BLaER1 (cell line): Measurements from ENCODE around the gene MAT2A.
"Not testable (repeated sequence)": the region's sequence is repeated elsewhere in the genome, so short reads cannot be mapped to it uniquely, and the experiment has no call there.

ENCODE experiments used
- H3K27ac ChIP-seq: shearing (Covaris generic); formaldehyde crosslinking; 2 replicates; pipeline ENCODE4 v1.8.1; 2022
- H3K27me3 ChIP-seq: shearing (Covaris generic); formaldehyde crosslinking; 2 replicates; pipeline ENCODE4 v1.8.1; 2022
- H3K36me3 ChIP-seq: shearing (Covaris generic); formaldehyde crosslinking; 2 replicates; pipeline ENCODE4 v1.8.1; 2022
- H3K4me1 ChIP-seq: shearing (Covaris generic); formaldehyde crosslinking; 2 replicates; pipeline ENCODE4 v1.8.1; 2022
- H3K4me2 ChIP-seq: shearing (Covaris generic); formaldehyde crosslinking; 2 replicates; pipeline ENCODE4 v1.8.1; 2022
- H3K4me3 ChIP-seq: shearing (Covaris generic); formaldehyde crosslinking; 2 replicates; pipeline ENCODE4 v1.8.1; 2022
- H3K9ac ChIP-seq: shearing (Covaris generic); formaldehyde crosslinking; 2 replicates; pipeline ENCODE4 v1.8.1; 2022
- H3K9me3 ChIP-seq: shearing (Covaris generic); formaldehyde crosslinking; 2 replicates; pipeline ENCODE4 v1.8.1; 2022
- H4K20me1 ChIP-seq: shearing (Covaris generic); formaldehyde crosslinking; 2 replicates; pipeline ENCODE4 v1.8.1; 2022
- Cebpa-rat ChIP-seq: shearing (Covaris generic); IDR thresholded peaks from 2 replicates; pipeline ENCODE4 v1.8.1; 2022

MAT2A gene

GRCh38 chr2:85584857-85585780, 46.2 kb downstream of the MAT2A start:
- no peaks in the 10 kb centered on the region for H3K27me3 ChIP-seq
- H3K27ac ChIP-seq, result peak overlapping the region; percentile 89
- peaks cover 93% of the 10 kb centered on the region for H3K4me1 ChIP-seq
- H4K20me1 ChIP-seq, result peaks cover 6% of the 10 kb centered on the region; the same call in 1 of the 2 replicates
- peak overlapping the region; percentile 99 for H3K4me2 ChIP-seq
- H3K4me3 ChIP-seq, result peak overlapping the region; percentile 75
- no peaks in the 10 kb centered on the region for H3K9me3 ChIP-seq
- peak overlapping the region; percentile 83 for H3K9ac ChIP-seq
- peaks cover under 1% of the 10 kb centered on the region; the same call in 1 of the 2 replicates for H3K36me3 ChIP-seq
- no peak for TF ChIP-seq Cebpa-rat

DNA sequence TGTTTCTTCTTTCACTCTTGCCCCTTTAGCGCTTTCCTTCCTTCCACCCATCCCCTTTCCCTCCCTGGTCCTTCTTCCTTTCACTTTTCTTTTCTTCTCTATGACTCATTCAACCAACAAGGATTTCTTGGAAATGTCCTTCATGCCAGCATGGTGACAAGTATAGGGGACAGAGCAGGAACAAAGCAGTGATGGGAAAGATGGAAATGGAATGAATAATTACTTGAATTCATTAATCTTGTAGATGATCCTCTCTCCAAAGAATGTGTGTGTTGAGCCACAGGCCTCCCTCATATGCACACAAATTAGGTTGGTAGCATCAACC, 46.8 kb downstream of the MAT2A start:
- H3K36me3 ChIP-seq, result peaks cover 5% of the 10 kb centered on the region; the same call in 1 of the 2 replicates
- H4K20me1 ChIP-seq, result peaks cover 10% of the 10 kb centered on the region; the same call in 1 of the 2 replicates
- peak overlapping the region; percentile 99 for H3K4me2 ChIP-seq
- H3K4me1 ChIP-seq, result peaks cover 93% of the 10 kb centered on the region
- H3K27me3 ChIP-seq, result no peaks in the 10 kb centered on the region
- H3K9ac ChIP-seq, result peak overlapping the region; percentile 83
- peak overlapping the region; percentile 75 for H3K4me3 ChIP-seq
- peak overlapping the region; percentile 89 for H3K27ac ChIP-seq
- no peak for TF ChIP-seq Cebpa-rat
- no peaks in the 10 kb centered on the region for H3K9me3 ChIP-seq

- H3K4me2 ChIP-seq, result peak overlapping the region; percentile 99
- no peak overlapping the region for H3K4me3 ChIP-seq
- H3K36me3 ChIP-seq, result peaks cover 28% of the 10 kb centered on the region
- peaks cover 18% of the 10 kb centered on the region; the same call in 1 of the 2 replicates for H4K20me1 ChIP-seq
- no peaks in the 10 kb centered on the region for H3K9me3 ChIP-seq
- H3K4me1 ChIP-seq, result peaks cover 72% of the 10 kb centered on the region
- peak overlapping the region; percentile 49 for H3K9ac ChIP-seq
- no peaks in the 10 kb centered on the region for H3K27me3 ChIP-seq
- TF ChIP-seq Cebpa-rat, result peak; percentile 46; the same call in 1 of the 2 replicates
- H3K27ac ChIP-seq, result peak overlapping the region; percentile 70
Measured at GRCh38 chr2:85588236-85588635, 49.3 kb downstream of the MAT2A start.

- H4K20me1 ChIP-seq, result peaks cover 18% of the 10 kb centered on the region; the same call in 1 of the 2 replicates
- H3K36me3 ChIP-seq, result peaks cover 30% of the 10 kb centered on the region
- peak overlapping the region; percentile 49 for H3K9ac ChIP-seq
- H3K4me1 ChIP-seq, result peaks cover 68% of the 10 kb centered on the region
- H3K4me2 ChIP-seq, result peak overlapping the region; percentile 99
- TF ChIP-seq Cebpa-rat, result no peak
- H3K9me3 ChIP-seq, result no peaks in the 10 kb centered on the region
- H3K4me3 ChIP-seq, result no peak overlapping the region
- peak overlapping the region; percentile 70 for H3K27ac ChIP-seq
- no peaks in the 10 kb centered on the region for H3K27me3 ChIP-seq
Measured at GRCh38 chr2:85588645-85589044, 49.7 kb downstream of the MAT2A start.

- H3K27me3 ChIP-seq, result no peaks in the 10 kb centered on the region
- peak overlapping the region; percentile 49; the same call in 1 of the 2 replicates for H3K9ac ChIP-seq
- H3K4me1 ChIP-seq, result peaks cover 68% of the 10 kb centered on the region
- peaks cover 18% of the 10 kb centered on the region; the same call in 1 of the 2 replicates for H4K20me1 ChIP-seq
- no peaks in the 10 kb centered on the region for H3K9me3 ChIP-seq
- no peak overlapping the region for H3K27ac ChIP-seq
- no peak for TF ChIP-seq Cebpa-rat
- H3K36me3 ChIP-seq, result peaks cover 30% of the 10 kb centered on the region
- peak overlapping the region; percentile 99 for H3K4me2 ChIP-seq
- H3K4me3 ChIP-seq, result no peak overlapping the region
Measured at GRCh38 chr2:85589181-85589580, 50.2 kb downstream of the MAT2A start.

GRCh38 chr2:85589982-85590791, 51.2 kb downstream of the MAT2A start:
- Histone ChIP-seq H3K36me3 (peaks cover 30% of the 10 kb centered on the region), H3K9ac (no peak overlapping the region), H3K27ac (no peak overlapping the region)

DNA sequence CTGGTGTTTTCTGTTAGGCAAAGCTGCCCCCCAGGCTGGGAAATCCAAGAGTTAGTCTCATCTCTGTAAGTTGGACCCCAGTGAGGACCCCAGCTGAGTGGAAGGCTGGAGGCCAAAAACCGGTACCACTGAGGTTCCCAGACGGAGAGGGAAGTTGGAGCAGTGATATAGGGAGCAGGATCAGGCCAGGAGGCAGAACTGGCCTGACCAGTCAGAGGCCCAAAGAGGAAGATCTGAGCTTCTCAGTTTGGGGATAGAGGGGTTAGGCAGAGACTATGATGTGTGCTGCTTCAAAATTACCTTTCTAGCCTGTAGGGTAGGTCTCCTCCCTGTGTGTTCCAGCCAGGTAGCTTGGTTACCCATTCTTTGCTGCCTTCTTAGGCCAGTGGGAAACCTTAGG, 52.0 kb downstream of the MAT2A start:
- Histone ChIP-seq H3K9ac (no peak overlapping the region), H3K4me3 (no peak overlapping the region), H3K27ac (no peak overlapping the region), H4K20me1 (peaks cover 20% of the 10 kb centered on the region; the same call in 1 of the 2 replicates), H3K36me3 (peaks cover 30% of the 10 kb centered on the region), H3K27me3 (no peaks in the 10 kb centered on the region), H3K9me3 (no peaks in the 10 kb centered on the region), H3K4me1 (peaks cover 64% of the 10 kb centered on the region), H3K4me2 (peak overlapping the region; percentile 46; the same call in 1 of the 2 replicates)
- no peak for TF ChIP-seq Cebpa-rat

More at GRCh38 chr2:85589982-85590791, 51.2 kb downstream of the MAT2A start:
- no peaks in the 10 kb centered on the region for H3K9me3 ChIP-seq
- no peaks in the 10 kb centered on the region for H3K27me3 ChIP-seq
- peaks cover 72% of the 10 kb centered on the region for H3K4me1 ChIP-seq
- H4K20me1 ChIP-seq, result peaks cover 18% of the 10 kb centered on the region; the same call in 1 of the 2 replicates
- peak overlapping the region; percentile 46 for H3K4me2 ChIP-seq
- no peak overlapping the region for H3K4me3 ChIP-seq
- no peak for TF ChIP-seq Cebpa-rat

- H3K4me2 ChIP-seq, result no peak overlapping the region
- H3K27me3 ChIP-seq, result no peaks in the 10 kb centered on the region
- no peak overlapping the region for H3K9ac ChIP-seq
- H3K4me1 ChIP-seq, result peaks cover 64% of the 10 kb centered on the region
- peaks cover 31% of the 10 kb centered on the region for H3K36me3 ChIP-seq
- no peak for TF ChIP-seq Cebpa-rat
- peaks cover 26% of the 10 kb centered on the region; the same call in 1 of the 2 replicates for H4K20me1 ChIP-seq
- H3K9me3 ChIP-seq, result no peaks in the 10 kb centered on the region
- no peak overlapping the region for H3K27ac ChIP-seq
- H3K4me3 ChIP-seq, result no peak overlapping the region
Measured at GRCh38 chr2:85591563-85591962, 52.6 kb downstream of the MAT2A start.

- Histone ChIP-seq H3K4me1 (peaks cover 64% of the 10 kb centered on the region), H3K36me3 (peaks cover 38% of the 10 kb centered on the region), H4K20me1 (peaks cover 33% of the 10 kb centered on the region; the same call in 1 of the 2 replicates)
- not testable (repeated sequence) for H3K4me3 ChIP-seq, H3K9ac ChIP-seq, H3K27me3 ChIP-seq, H3K4me2 ChIP-seq, H3K27ac ChIP-seq, H3K9me3 ChIP-seq
Measured at GRCh38 chr2:85592299-85592698, 53.3 kb downstream of the MAT2A start.
